ENCODE data around the gene PCBP3. TPM values are rescaled to one million over a fixed set of nuclear protein-coding genes. Genes with fewer than 3 reads are reported as not detected.

PCBP3 gene
- total RNA-seq, 4 donors from 2014 or later = 0.99 to 7.0 (median 2.5) TPM; not detected in 1

- no peak overlapping the region for H3K4me3 ChIP-seq (ENCODE audit: low read depth, poor library complexity, severe bottlenecking)
- TF ChIP-seq CTCF (IDR thresholded peaks at IDR 0.05) (no peak), POLR2A (IDR thresholded peaks at IDR 0.05) (no peak)
- no peak for DNase-seq (ENCODE audit: low spot score in 2 of 2)
- WGBS, 2 donors = 92 to 93% methylated on average over 14 of the region's 14 CpGs
- intact Hi-C loops (cut with DNase I; ENCODE audit: low total_unique reads) = no loop called here
These were observed 173.3 kb downstream of the PCBP3 start for GRCh38 chr21:45816794-45817193.

GRCh38 chr21:45817345-45817744 is 173.8 kb downstream of the PCBP3 start:
- H3K4me3 ChIP-seq (ENCODE audit: low read depth, poor library complexity, severe bottlenecking) = no peak overlapping the region
- 72 to 79% methylated on average over 13 of the region's 13 CpGs for WGBS, 2 donors
- no peak for TF ChIP-seq CTCF (IDR thresholded peaks at IDR 0.05)
- TF ChIP-seq POLR2A (IDR thresholded peaks at IDR 0.05) = no peak
- intact Hi-C loops (cut with DNase I; ENCODE audit: low total_unique reads) = no loop called here
- no peak for DNase-seq (ENCODE audit: low spot score in 2 of 2)

- no peak overlapping the region for H3K4me3 ChIP-seq (ENCODE audit: low read depth, poor library complexity, severe bottlenecking)
- DNase-seq (ENCODE audit: low spot score in 2 of 2) = no peak
- TF ChIP-seq POLR2A (IDR thresholded peaks at IDR 0.05) = no peak
- TF ChIP-seq CTCF (IDR thresholded peaks at IDR 0.05) = no peak
- WGBS, 2 donors = 70 to 71% methylated on average over 11 of the region's 11 CpGs
- intact Hi-C loops (cut with DNase I; ENCODE audit: low total_unique reads) = no loop called here
These were observed 174.9 kb downstream of the PCBP3 start for GRCh38 chr21:45818276-45818903.

GRCh38 chr21:45818904-45819285 is 175.4 kb downstream of the PCBP3 start:
- 41 to 55% methylated on average over 8 of the region's 8 CpGs for WGBS, 2 donors
- DNase-seq (ENCODE audit: low spot score in 2 of 2) = no peak

GRCh38 chr21:45819478-45820170 is 176.1 kb downstream of the PCBP3 start:
- 75 to 79% methylated on average over 18 of the region's 18 CpGs for WGBS, 2 donors
- no peak for TF ChIP-seq POLR2A (IDR thresholded peaks at IDR 0.05)
- no peak for TF ChIP-seq CTCF (IDR thresholded peaks at IDR 0.05)
- H3K4me3 ChIP-seq (ENCODE audit: low read depth, poor library complexity, severe bottlenecking) = no peak overlapping the region
- DNase-seq (ENCODE audit: low spot score in 2 of 2) = no peak
- intact Hi-C loops (cut with DNase I; ENCODE audit: low total_unique reads) = loop anchor here (2.0 kb wide), 1 partner anchor 265 kb away; no protein-coding TSS in a partner anchor

More at GRCh38 chr21:45818904-45819285, 175.4 kb downstream of the PCBP3 start:
- H3K4me3 ChIP-seq (ENCODE audit: low read depth, poor library complexity, severe bottlenecking) = no peak overlapping the region
- intact Hi-C loops (cut with DNase I; ENCODE audit: low total_unique reads) = no loop called here
- TF ChIP-seq POLR2A (IDR thresholded peaks at IDR 0.05) (no peak), CTCF (IDR thresholded peaks at IDR 0.05) (no peak)

Measured in lower leg skin (tissue), 4 donors.